Fibroblast of mammary gland (primary cell): Measurements from ENCODE around the gene NTN1.

Source experiments
- DNase-seq: peaks from one replicate; pipeline ENCODE4 v3.0.0-alpha.2; 2010; ENCODE audit warnings: low read depth
- H3K4me3 ChIP-seq: 2 replicates; pipeline ENCODE4 v1.5.1; 2011; ENCODE audit warnings: low read depth, mild to moderate bottlenecking, low read length, moderate library complexity; ENCODE audit not compliant: control insufficient read depth
- CTCF ChIP-seq: conservative IDR thresholded peaks from 2 replicates; pipeline ENCODE4 v1.5.1; 2011; ENCODE audit warnings: low read depth, low read length, inconsistent platforms; ENCODE audit not compliant: control insufficient read depth, insufficient read depth

The NTN1 gene

GRCh38 chr17:9292561-9292941, 271.2 kb downstream of the NTN1 start:
- H3K4me3 ChIP-seq, result no peak overlapping the region
- no peak for DNase-seq
- TF ChIP-seq CTCF, result no peak
